HT-29 (cell line): ENCODE results near the gene HCAR1. TPM values are rescaled to one million over a fixed set of nuclear protein-coding genes. Genes with fewer than 3 reads are reported as not detected.
"Not testable (repeated sequence)": the region's sequence is repeated elsewhere in the genome, so short reads cannot be mapped to it uniquely, and the experiment has no call there.

ENCODE experiments used
- DNase-seq: peaks from one replicate; pipeline ENCODE4 v3.0.0-alpha.2; 2015; ENCODE audit warnings: low spot score
- total RNA-seq: library from RNA; depleted of rRNA; stranded (reverse); fragments of >200 nt; shearing (Covaris generic); gene quantifications from 2 replicates; pipeline ENCODE4 v1.2.3, GENCODE V29; 2014

The HCAR1 gene
- total RNA-seq, 1 experiment from 2014 or later, result 38.4 TPM

GRCh38 chr12:122721057-122721545, 9.5 kb downstream of the HCAR1 start:
- no peak for DNase-seq

- not testable (repeated sequence) for DNase-seq
Measured at GRCh38 chr12:122716658-122717057, 14.0 kb downstream of the HCAR1 start, which contains the start of gene HCAR3. HCAR3 (minus strand) TSS chr12:122716811; CDS start chr12:122716737, 74 bp downstream.

DNA sequence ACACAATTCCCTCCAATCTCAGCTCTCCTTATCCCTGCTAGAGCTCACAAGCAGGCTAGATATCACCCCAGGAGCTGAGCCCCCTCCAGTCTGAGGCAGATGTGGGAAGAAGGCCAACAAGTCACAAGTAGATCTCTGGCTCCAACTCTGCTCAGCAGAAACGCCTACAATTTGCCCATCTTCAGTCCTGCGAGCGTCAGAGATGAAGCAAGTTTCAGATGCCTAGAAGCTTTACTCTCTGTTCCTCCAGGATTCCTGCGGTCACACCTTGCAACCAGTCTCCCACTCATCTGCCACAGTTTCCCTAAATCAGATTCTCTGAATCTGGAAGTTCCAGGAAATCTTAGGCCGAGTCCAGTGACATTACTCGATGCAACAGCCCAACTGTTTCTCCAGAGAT, 15.4 kb downstream of the HCAR1 start:
- not testable (repeated sequence) for DNase-seq

DNA sequence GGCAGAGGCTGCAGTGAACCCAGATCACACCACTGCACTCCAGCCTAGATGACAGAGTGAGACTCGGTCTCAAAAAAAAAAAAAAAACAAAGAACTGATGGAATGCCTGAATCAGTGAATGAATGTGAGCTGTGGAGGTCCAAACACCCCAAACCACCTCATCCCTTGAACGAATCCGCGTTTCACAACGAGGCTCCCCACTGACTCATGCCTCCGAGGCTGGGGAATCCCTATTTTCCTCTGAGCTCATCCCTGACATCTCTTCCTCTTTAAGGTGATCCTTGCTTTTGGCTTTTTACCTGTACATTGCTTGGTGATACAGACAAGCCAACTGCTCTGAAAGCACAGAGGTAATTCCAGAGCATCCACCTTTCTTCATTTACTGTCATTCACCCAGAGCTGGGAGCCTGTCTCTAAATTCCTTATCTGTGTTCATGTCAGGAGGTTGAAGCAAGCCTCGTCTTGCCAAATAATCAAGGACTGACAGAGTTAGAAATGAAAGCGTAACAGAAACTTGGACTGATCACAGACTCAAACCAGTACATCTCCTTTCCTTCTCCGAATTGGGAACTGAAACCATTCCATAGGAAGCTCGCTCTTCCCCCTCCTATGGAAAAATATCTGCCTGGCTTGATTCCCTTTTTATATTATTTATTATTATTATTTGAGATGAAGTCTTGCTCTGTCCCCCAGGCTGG, 17.0 kb downstream of the HCAR1 start:
- not testable (repeated sequence) for DNase-seq

DNA sequence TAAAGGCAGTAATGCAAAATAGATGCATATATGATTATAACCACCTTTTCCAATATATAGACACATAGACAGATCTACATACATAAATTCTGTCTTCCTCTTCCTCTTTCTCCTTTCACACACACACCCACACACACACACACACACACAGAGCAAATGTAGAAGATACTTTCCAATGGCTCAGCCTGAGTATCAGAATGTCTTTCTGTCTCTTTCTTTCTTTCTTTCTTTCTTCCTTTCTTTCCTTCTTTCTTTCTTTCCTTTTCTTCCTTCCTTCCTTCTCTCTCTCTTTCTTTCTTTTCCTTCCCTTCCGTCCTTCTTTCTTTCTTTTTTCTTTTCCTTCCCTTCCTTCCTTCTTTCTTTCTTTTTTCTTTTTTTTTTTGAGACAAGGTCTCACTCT, 19.4 kb downstream of the HCAR1 start:
- DNase-seq, result not testable (repeated sequence)

DNA sequence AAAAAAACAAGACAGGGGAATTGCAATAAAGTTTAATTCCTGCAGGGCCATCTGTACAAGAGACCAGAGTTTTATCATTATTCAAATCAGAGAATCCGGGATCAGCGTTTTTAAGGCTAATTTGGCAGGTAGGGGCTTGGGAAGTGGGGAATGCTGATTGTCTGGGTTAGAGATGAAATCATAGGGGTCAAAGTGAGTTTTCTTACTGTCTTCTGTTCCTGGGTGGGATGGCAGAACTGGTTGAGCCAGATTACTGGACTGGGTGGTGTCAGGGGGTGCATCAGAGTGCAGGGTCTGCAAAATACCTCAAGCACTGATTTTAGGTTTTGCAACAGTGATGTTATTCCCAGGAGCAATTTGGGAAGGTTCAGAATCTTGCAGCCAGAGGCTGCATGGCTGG, 20.3 kb downstream of the HCAR1 start:
- DNase-seq, result peak; percentile 41

- not testable (repeated sequence) for DNase-seq
Measured at GRCh38 chr12:122709287-122709686, 21.4 kb downstream of the HCAR1 start.

DNA sequence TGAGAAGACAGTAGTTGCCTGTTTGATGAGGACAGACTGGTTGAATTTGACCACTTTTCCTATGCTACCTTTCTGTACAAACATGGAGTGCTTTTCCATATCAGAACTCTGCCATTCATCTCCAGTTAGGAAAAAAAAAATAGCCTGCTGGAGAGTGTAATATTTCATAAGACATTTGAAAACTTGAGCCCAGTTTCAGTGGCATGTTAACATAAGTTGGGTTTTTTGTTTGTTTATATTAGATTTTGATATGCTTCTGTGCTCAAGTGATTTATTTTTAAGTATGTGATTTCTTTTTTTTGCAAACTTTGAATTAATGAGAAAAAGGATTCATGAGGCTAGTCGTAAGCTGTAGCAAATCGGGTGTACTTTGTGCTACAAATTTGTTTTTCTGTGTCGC, 26.8 kb downstream of the HCAR1 start:
- not testable (repeated sequence) for DNase-seq

DNA sequence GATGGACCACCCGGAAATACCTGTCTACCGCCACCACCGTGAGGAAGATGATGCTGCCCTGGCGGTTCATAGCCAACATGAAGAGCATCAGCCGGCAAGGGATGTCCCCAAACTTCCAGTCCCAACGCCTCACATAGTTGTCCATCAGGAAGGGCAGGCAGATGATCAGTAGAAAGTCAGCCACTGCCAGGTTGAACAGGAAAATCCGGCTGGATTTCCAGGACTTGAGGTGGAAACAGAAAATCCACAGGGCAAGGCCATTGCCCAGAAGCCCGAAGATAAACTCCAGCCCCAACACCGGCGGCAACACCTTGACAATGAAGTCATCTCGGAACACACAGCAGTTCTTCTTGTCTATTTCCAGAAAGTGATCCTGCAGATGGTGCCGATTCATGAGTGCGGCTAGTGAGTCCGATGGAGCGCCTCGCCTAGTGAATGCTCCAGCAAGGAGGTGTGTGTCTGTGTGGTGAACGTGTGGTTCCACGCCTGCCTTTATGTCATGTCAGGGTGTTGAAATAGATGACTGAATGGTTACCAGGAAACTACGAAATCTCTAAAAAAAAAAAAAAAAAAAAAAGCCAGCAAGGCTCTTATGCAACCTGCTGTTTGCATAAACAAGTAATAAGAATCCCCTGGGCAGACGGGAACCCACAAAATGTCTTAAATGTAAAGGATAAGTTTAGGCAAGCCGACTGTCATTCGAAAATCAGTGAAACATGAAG, 27.6 kb downstream of the HCAR1 start, which contains the start of gene HCAR2:
HCAR2 (minus strand) TSS at position 468 of the 722 bp plus-strand sequence; CDS start at position 394, 74 bp downstream.
- DNase-seq, result not testable (repeated sequence)

GRCh38 chr12:122701481-122701880, 29.2 kb downstream of the HCAR1 start:
- not testable (repeated sequence) for DNase-seq

DNA sequence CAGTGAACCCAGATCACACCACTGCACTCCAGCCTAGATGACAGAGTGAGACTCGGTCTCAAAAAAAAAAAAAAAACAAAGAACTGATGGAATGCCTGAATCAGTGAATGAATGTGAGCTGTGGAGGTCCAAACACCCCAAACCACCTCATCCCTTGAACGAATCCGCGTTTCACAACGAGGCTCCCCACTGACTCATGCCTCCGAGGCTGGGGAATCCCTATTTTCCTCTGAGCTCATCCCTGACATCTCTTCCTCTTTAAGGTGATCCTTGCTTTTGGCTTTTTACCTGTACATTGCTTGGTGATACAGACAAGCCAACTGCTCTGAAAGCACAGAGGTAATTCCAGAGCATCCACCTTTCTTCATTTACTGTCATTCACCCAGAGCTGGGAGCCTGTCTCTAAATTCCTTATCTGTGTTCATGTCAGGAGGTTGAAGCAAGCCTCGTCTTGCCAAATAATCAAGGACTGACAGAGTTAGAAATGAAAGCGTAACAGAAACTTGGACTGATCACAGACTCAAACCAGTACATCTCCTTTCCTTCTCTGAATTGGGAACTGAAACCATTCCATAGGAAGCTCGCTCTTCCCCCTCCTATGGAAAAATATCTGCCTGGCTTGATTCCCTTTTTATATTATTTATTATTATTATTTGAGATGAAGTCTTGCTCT, 30.5 kb downstream of the HCAR1 start:
- DNase-seq, result not testable (repeated sequence)

DNA sequence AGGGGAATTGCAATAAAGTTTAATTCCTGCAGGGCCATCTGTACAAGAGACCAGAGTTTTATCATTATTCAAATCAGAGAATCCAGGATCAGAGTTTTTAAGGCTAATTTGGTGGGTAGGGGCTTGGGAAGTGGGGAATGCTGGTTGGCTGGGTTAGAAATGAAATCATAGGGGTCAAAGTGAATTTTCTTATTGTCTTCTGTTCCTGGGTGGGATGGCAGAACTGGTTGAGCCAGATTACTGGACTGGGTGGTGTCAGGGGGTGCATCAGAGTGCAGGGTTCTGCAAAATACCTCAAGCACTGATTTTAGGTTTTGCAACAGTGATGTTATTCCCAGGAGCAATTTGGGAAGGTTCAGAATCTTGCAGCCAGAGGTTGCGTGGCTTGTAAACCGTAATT, 33.7 kb downstream of the HCAR1 start:
- peak; percentile 77 for DNase-seq

DNA sequence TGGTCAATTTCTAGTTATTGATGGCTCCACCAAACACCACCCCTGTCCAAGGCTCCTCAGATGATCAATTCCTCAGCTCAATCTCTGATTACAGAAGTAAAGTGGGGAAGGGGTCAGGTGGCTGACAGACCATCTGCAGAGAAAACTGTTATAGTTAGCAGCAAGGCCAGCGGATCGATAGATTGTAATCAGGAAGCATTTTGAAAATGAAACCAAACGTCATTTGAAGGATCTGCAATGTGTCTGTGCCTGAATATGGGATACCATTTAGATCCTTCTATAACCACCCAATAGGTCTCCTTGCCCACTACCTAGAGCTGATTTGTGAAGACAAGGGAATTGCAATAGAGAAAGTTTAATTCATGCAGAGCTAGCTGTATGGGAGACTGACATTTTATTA, 39.1 kb downstream of the HCAR1 start:
- no peak for DNase-seq

DNA sequence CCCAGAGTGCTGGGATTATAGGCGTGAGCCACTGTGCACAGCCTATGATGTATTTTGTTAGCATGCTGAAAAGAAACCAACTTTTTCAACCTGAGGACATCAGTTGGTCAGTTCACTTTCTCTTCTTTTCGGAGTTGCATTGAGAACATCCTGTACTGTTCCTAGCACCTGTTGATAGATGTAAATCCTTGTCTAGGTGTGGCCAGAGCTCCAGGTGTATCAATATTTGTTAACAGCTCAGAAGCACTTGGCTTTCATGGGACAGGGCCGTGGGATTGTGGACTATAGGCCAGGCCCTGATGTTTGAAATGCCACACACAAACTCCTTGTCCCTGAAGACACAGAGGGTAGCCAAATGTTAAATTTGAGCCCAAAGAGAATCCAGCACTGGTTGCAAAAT, 42.4 kb downstream of the HCAR1 start:
- no peak for DNase-seq

- peak; percentile 88 for DNase-seq
Measured at GRCh38 chr12:122687086-122687485, 43.6 kb downstream of the HCAR1 start.

GRCh38 chr12:122686538-122686937, 44.1 kb downstream of the HCAR1 start:
- no peak for DNase-seq

- no peak for DNase-seq
Measured at GRCh38 chr12:122684297-122684813, 46.3 kb downstream of the HCAR1 start.

- DNase-seq, result no peak
Measured at GRCh38 chr12:122681814-122682213, 48.8 kb downstream of the HCAR1 start.

- not testable (repeated sequence) for DNase-seq
Measured at GRCh38 chr12:122680989-122681388, 49.7 kb downstream of the HCAR1 start.

DNA sequence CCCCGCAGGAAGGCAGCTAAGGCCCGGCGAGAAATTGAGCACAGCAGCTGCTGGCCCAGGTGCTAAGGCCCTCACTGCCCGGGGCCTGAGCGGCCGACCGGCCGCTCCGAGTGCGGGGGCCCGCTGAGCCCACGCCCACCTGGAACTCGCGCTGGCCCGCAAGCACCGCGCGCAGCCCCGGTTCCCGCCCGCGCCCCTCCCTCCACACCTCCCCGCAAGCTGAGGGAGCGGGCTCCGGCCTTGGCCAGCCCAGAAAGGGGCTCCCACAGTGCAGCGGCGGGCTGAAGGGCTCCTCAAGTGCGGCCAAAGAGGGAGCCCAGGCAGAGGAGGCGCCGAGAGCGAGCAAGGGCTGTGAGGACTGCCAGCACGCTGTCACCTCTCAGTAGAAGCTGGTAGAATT, 53.9 kb downstream of the HCAR1 start:
- DNase-seq, result not testable (repeated sequence)
